Hepatocyte (in vitro differentiated cells): ENCODE results near the gene TIMM50. TPM values are rescaled to one million over a fixed set of nuclear protein-coding genes. Genes with fewer than 3 reads are reported as not detected.
A peak's percentile ranks its signal among the peaks of the same experiment; 100 is the strongest.
"Not testable (repeated sequence)": the region's sequence is repeated elsewhere in the genome, so short reads cannot be mapped to it uniquely, and the experiment has no call there.

ENCODE experiments used
- DNase-seq: peaks from one replicate; pipeline ENCODE4 v3.0.0-alpha.2; 2016; ENCODE audit warnings: low spot score
- H2AFZ ChIP-seq: fragments of 200-600 bp; sonication (generic); 2 replicates; pipeline ENCODE4 v1.6.0; 2016; ENCODE audit warnings: antibody characterized with exemption, mild to moderate bottlenecking
- H3K27ac ChIP-seq: fragments of 200-600 bp; sonication (generic); 2 replicates; pipeline ENCODE4 v1.5.1; 2016; ENCODE audit warnings: mild to moderate bottlenecking
- H3K27me3 ChIP-seq: fragments of 200-600 bp; sonication (generic); 2 replicates; pipeline ENCODE4 v1.6.1; 2016
- H3K36me3 ChIP-seq: fragments of 200-600 bp; sonication (generic); replicated peaks from 2 replicates; pipeline ENCODE4 v1.5.1; 2016; ENCODE audit warnings: low read depth; ENCODE audit not compliant: insufficient read depth
- H3K4me1 ChIP-seq: fragments of 200-600 bp; sonication (generic); 2 replicates; pipeline ENCODE4 v1.5.1; 2016; ENCODE audit warnings: mild to moderate bottlenecking, moderate library complexity; ENCODE audit not compliant: insufficient read depth
- H3K4me2 ChIP-seq: fragments of 200-600 bp; sonication (generic); 2 replicates; pipeline ENCODE4 v1.6.0; 2016
- H3K4me3 ChIP-seq: fragments of 200-600 bp; sonication (generic); 2 replicates; pipeline ENCODE4 v1.5.1; 2016; ENCODE audit warnings: mild to moderate bottlenecking
- H3K79me2 ChIP-seq: fragments of 200-600 bp; sonication (generic); 2 replicates; pipeline ENCODE4 v1.6.0; 2017; ENCODE audit warnings: mild to moderate bottlenecking
- H3K9me2 ChIP-seq: fragments of 200-600 bp; sonication (generic); replicated peaks from 2 replicates; pipeline ENCODE4 v1.6.0; 2017; ENCODE audit warnings: mild to moderate bottlenecking; ENCODE audit not compliant: insufficient read depth
- H3K9me3 ChIP-seq: fragments of 200-600 bp; sonication (generic); 2 replicates; pipeline ENCODE4 v1.5.1; 2016; ENCODE audit warnings: low read depth, mild to moderate bottlenecking
- H4K20me1 ChIP-seq: fragments of 200-600 bp; sonication (generic); 2 replicates; pipeline ENCODE4 v1.6.0; 2016; ENCODE audit warnings: mild to moderate bottlenecking; ENCODE audit not compliant: insufficient read depth, poor library complexity, severe bottlenecking
- CTCF ChIP-seq: fragments of 200-600 bp; sonication (generic); IDR thresholded peaks from 2 replicates; pipeline ENCODE4 v1.5.1; 2016; ENCODE audit warnings: antibody characterized with exemption, mild to moderate bottlenecking; ENCODE audit not compliant: poor library complexity
- EZH2 ChIP-seq: fragments of 200-600 bp; sonication (generic); IDR thresholded peaks from 2 replicates; pipeline ENCODE4 v1.6.1; 2016; ENCODE audit warnings: antibody characterized with exemption, mild to moderate bottlenecking, borderline replicate concordance
- EZH2phosphoT487 ChIP-seq: fragments of 200-600 bp; sonication (generic); IDR thresholded peaks from one replicate; pipeline ENCODE4 v1.6.1; 2018; ENCODE audit warnings: antibody characterized with exemption, mild to moderate bottlenecking, low read depth, moderate library complexity; ENCODE audit not compliant: unreplicated experiment, severe bottlenecking
- WGBS: methylation state at CpG from one replicate; pipeline ENCODE4 v1.1.6; 2016; ENCODE audit warnings: low lambda C conversion rate; ENCODE audit errors: missing lambda C conversion rate; 5-methylcytosine and 5-hydroxymethylcytosine counted together
- polyA plus RNA-seq: library from polyadenylated mRNA; unstranded; fragments of >200 nt; fragmentation: Nextera tagmentation; extraction: Ambion mirVana; gene quantifications from 2 replicates; pipeline ENCODE4 v1.2.1, GENCODE V29; 2016
- total RNA-seq: library from RNA; depleted of rRNA; stranded (reverse); fragments of >200 nt; gene quantifications from 2 replicates; pipeline ENCODE4 v1.2.3, GENCODE V29; 2014

TIMM50 gene
- total and polyA plus RNA-seq, 2 experiments from 2014 or later = 57.2 to 61.7 TPM

- Histone ChIP-seq H3K4me3 (peak overlapping the region; percentile 47), H3K27ac (peak overlapping the region; percentile 95), H3K4me1 (peaks cover 19% of the 10 kb centered on the region), H3K9me3 (no peaks in the 10 kb centered on the region), H4K20me1 (peaks cover 45% of the 10 kb centered on the region), H2AFZ (no peak overlapping the region), H3K4me2 (peak overlapping the region; percentile 85), H3K36me3 (no peaks in the 10 kb centered on the region), H3K27me3 (no peaks in the 10 kb centered on the region), H3K79me2 (peaks cover 68% of the 10 kb centered on the region), H3K9me2 (no peaks in the 10 kb centered on the region)
- DNase-seq = no peak
- TF ChIP-seq CTCF (no peak), EZH2phosphoT487 (no peak)
- WGBS = 86% methylated on average over 16 of the region's 16 CpGs
Measured at GRCh38 chr19:39446365-39447084, 34.1 kb upstream of the TIMM50 start.

- H3K27me3 ChIP-seq = no peaks in the 10 kb centered on the region
- H3K9me2 ChIP-seq = no peaks in the 10 kb centered on the region
- no peak overlapping the region for H3K27ac ChIP-seq
- H3K4me2 ChIP-seq = peak overlapping the region; percentile 85
- DNase-seq = no peak
- no peaks in the 10 kb centered on the region for H3K9me3 ChIP-seq
- WGBS = 78% methylated on average over 3 of the region's 3 CpGs
- TF ChIP-seq EZH2 = no peak
- TF ChIP-seq EZH2phosphoT487 = no peak
- TF ChIP-seq CTCF = no peak
- H4K20me1 ChIP-seq = peaks cover 48% of the 10 kb centered on the region
- H2AFZ ChIP-seq = no peak overlapping the region
- no peak overlapping the region for H3K4me3 ChIP-seq
- peaks cover 86% of the 10 kb centered on the region for H3K79me2 ChIP-seq
- peaks cover 19% of the 10 kb centered on the region for H3K4me1 ChIP-seq
- H3K36me3 ChIP-seq = no peaks in the 10 kb centered on the region
Measured at GRCh38 chr19:39448271-39448670, 32.4 kb upstream of the TIMM50 start.

GRCh38 chr19:39449116-39449797, 31.4 kb upstream of the TIMM50 start:
- H3K79me2 ChIP-seq = peaks cover 90% of the 10 kb centered on the region
- H3K4me2 ChIP-seq = no peak overlapping the region
- no peaks in the 10 kb centered on the region for H3K9me2 ChIP-seq
- H3K4me1 ChIP-seq = peaks cover 17% of the 10 kb centered on the region
- H3K9me3 ChIP-seq = no peaks in the 10 kb centered on the region
- 92% methylated on average over 8 of the region's 8 CpGs for WGBS
- TF ChIP-seq EZH2 (no peak), CTCF (no peak), EZH2phosphoT487 (no peak)
- H3K36me3 ChIP-seq = no peaks in the 10 kb centered on the region
- H3K4me3 ChIP-seq = no peak overlapping the region
- H3K27me3 ChIP-seq = no peaks in the 10 kb centered on the region
- no peak overlapping the region for H3K27ac ChIP-seq
- peaks cover 52% of the 10 kb centered on the region for H4K20me1 ChIP-seq
- DNase-seq = no peak
- no peak overlapping the region for H2AFZ ChIP-seq

GRCh38 chr19:39451257-39451656, 29.4 kb upstream of the TIMM50 start:
- not testable (repeated sequence) for DNase-seq, H3K36me3 ChIP-seq, H3K9me3 ChIP-seq, H2AFZ ChIP-seq, H3K27me3 ChIP-seq, H3K9me2 ChIP-seq, H3K4me3 ChIP-seq, H3K4me2 ChIP-seq, H3K27ac ChIP-seq
- Histone ChIP-seq H3K4me1 (peaks cover 13% of the 10 kb centered on the region), H3K79me2 (peaks cover 86% of the 10 kb centered on the region), H4K20me1 (peaks cover 52% of the 10 kb centered on the region)
- WGBS = 96% methylated on average over 8 of the region's 8 CpGs
